OCI-M2 (cell line): Measurements from ENCODE around the gene GPR4.

Experiments
- DNase-seq: peaks from one replicate; lab custom pipeline; 2025; ENCODE audit not compliant: unreplicated experiment; lab: John Stamatoyannopoulos, UW

Gene GPR4

GRCh38 chr19:45554481-45554880 lies 47.5 kb downstream of the GPR4 start:
- DNase-seq: no peak

- DNase-seq: no peak
Measured at GRCh38 chr19:45553464-45553863, 48.5 kb downstream of the GPR4 start.

GRCh38 chr19:45547965-45548609 lies 53.9 kb downstream of the GPR4 start:
- DNase-seq: no peak

DNA sequence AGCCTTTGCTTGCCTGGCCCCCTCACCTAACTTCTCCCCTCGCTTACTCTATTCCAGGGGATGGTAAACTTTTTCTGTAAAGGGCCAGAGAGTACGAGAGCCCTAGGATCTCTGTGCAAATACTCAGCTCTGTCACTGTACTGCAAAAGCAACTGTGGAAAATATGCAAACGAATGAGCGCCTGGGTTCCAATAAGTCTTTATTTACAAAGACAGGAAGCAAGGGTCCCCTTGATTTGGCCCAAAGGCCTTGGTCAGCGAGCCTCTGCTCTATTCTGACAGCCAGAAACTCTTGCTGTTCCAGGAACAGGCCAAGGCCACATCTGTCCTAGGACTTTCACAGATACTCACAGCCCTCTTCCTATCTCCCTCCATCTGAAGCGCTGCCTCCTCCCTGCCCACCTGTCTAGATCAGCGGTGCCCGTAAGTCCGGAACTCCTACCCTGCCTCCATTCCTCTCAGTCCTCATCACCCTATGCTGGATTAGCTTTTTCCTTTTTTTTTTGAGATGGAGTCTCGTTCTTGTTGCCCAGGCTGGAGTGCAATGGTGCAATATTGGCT lies 54.7 kb downstream of the GPR4 start:
- no peak for DNase-seq

GRCh38 chr19:45542234-45542668 lies 59.8 kb downstream of the GPR4 start:
- DNase-seq: no peak
